Activated naive CD4-positive, alpha-beta T cell treated with anti-CD3 and anti-CD28 coated beads, Interleukin-2, amount 50 U/mL, for 16 hours (primary cell): ENCODE results near the gene SLC44A4.
"Not testable (repeated sequence)": the region's sequence is repeated elsewhere in the genome, so short reads cannot be mapped to it uniquely, and the experiment has no call there.

Source experiments
- DNase-seq: peaks from one replicate; pipeline ENCODE4 v3.0.0-alpha.2; 2020

Gene SLC44A4

GRCh38 chr6:31825553-31825952 is 53.2 kb downstream of the SLC44A4 start:
- DNase-seq: no peak

GRCh38 chr6:31823592-31824196 is 55.1 kb downstream of the SLC44A4 start:
- DNase-seq: not testable (repeated sequence)

GRCh38 chr6:31822036-31822821 is 56.6 kb downstream of the SLC44A4 start:
- DNase-seq: peak; percentile 42

DNA sequence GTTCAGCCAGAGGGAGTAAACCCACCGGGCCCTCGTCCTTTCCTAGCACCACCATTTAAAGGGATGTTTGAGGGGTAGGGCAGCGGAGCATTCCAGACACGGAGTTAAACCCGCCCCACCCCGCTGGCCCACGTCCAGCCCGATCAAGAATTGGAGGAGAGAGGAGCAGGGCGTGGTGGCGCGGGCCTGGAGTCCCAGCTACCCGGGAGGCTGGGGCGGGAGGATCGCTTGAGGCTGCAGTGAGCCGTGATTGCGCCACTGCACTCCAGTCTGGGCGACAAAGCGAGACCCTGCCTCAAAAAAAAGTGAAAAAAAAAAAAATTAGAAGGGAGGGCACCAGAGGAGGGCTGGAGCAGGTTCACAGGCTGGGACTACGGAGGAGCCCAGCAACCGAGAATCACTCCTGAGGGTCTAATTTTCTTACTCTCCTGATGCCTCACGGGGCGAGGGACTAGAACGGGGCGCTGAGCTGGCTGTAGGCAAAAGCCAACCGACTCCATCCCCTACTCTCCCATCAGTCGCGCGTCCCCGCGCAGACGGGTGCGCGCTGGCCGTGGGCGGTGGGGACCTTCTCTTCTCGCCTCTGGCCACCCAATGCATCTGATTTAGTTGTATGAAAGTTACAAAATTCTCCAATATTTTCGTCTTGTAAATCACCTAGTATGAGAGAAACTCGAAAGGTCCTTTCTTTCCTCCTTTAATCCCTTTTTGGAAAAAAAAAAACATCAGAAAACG is 57.3 kb downstream of the SLC44A4 start:
- DNase-seq: peak; percentile 77

DNA sequence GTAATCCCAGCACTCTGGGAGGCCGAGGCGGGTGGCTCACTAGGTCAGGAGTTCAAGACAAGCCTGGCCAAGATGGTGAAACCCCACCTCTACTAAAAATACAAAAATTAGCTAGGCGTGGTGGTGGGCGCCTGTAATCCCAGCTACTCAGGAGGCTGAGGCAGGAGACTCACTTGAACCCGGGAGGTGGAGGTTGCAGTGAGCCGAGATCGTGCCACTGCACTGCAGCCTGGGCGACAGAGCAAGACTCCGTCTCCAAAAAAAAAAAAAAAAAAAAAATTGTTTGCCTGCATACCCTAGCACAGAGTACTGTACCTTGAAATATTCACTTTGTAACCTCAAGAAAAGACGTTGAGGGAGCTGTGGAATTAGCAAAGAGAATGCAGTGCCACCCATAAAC is 58.4 kb downstream of the SLC44A4 start:
- DNase-seq: not testable (repeated sequence)

- no peak for DNase-seq
Observed at GRCh38 chr6:31819871-31820299, 58.9 kb downstream of the SLC44A4 start.

- DNase-seq: not testable (repeated sequence)
Observed at GRCh38 chr6:31817929-31818511, 60.8 kb downstream of the SLC44A4 start.

GRCh38 chr6:31817133-31817928 is 61.5 kb downstream of the SLC44A4 start:
- not testable (repeated sequence) for DNase-seq

- DNase-seq: peak; percentile 43
Observed at GRCh38 chr6:31815025-31815838, 63.6 kb downstream of the SLC44A4 start, which contains the start of the genes HSPA1A and HSPA1L. TSS of gene HSPA1A (plus strand) at chr6:31815543. CDS start at chr6:31815757, 214 bp downstream. TSS of gene HSPA1L (minus strand) at chr6:31815283. CDS start at chr6:31811972, 3,311 bp downstream.

GRCh38 chr6:31814677-31815024 is 64.1 kb downstream of the SLC44A4 start:
- DNase-seq: peak; percentile 63

- DNase-seq: no peak
Observed at GRCh38 chr6:31813465-31813849, 65.3 kb downstream of the SLC44A4 start.
